Breast epithelium (tissue), 3 donors: ENCODE measurements around the gene TSR3.

Experiments used
- POLR2A ChIP-seq: fragments of 450-650 bp; IDR thresholded peaks from one replicate; pipeline ENCODE4 v1.6.1; 2016; ENCODE audit warnings: antibody characterized with exemption, mild to moderate bottlenecking, moderate library complexity
- POLR2AphosphoS5 ChIP-seq, 3 donors: sonication (generic); formaldehyde crosslinking; IDR thresholded peaks; one replicate each; pipeline ENCODE4 v1.6.1; 2017; ENCODE audit warnings: antibody characterized with exemption in 3 of 3
- TF ChIP-seq, protein P1 (sequence below), 3 donors: fragments of 450-650 bp; IDR thresholded peaks; one replicate each; pipeline ENCODE4 v1.5.1; 2016 to 2017; ENCODE audit warnings: antibody characterized with exemption in 3 of 3, mild to moderate bottlenecking in 3 of 3, moderate library complexity in 3 of 3

DNA sequence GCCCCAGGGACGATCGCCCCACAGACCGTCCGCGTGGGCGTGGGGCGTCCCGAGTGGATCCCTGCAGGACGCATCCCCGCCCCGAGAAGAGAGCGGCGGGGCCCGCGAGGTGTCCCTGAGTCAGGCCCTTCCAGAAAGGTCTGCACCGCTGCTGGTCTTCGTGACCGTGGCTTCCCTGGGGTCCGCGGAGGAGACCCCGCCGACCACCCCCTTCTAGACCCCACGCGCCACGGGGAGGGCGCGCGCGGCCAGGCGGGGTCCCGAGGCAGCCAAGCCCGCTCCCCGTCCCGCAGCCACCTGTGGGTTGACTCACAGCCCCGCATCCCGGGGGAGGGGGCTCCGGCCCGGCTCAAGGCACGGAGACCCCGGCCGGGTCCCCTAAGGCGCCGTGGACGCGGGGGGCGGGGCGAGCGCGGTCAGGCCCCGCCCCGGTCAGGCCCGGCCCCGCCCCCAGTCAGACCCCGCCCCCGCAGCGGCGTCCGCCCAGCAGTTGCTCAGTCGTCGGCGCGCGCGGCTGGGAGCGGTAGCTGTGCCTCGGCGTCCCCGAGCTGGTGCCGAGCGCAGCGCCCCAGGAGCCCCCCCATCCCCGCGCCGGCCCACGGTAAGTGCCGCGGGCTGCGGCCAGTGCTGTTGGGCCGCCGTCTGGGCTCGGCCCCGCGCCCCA, 18.4 kb downstream of the TSR3 start, which contains the start of gene BAIAP3:
- TF ChIP-seq, protein P1, sequence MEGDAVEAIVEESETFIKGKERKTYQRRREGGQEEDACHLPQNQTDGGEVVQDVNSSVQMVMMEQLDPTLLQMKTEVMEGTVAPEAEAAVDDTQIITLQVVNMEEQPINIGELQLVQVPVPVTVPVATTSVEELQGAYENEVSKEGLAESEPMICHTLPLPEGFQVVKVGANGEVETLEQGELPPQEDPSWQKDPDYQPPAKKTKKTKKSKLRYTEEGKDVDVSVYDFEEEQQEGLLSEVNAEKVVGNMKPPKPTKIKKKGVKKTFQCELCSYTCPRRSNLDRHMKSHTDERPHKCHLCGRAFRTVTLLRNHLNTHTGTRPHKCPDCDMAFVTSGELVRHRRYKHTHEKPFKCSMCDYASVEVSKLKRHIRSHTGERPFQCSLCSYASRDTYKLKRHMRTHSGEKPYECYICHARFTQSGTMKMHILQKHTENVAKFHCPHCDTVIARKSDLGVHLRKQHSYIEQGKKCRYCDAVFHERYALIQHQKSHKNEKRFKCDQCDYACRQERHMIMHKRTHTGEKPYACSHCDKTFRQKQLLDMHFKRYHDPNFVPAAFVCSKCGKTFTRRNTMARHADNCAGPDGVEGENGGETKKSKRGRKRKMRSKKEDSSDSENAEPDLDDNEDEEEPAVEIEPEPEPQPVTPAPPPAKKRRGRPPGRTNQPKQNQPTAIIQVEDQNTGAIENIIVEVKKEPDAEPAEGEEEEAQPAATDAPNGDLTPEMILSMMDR (IDR thresholded peaks at IDR 0.05) = no peak
- no peak for TF ChIP-seq POLR2A
- no peak for TF ChIP-seq POLR2AphosphoS5 (IDR thresholded peaks at IDR 0.05)
